Bone marrow (tissue), 2 donors: Measurements from ENCODE around the gene COL4A2.
A peak's percentile ranks its signal among the peaks of the same experiment; 100 is the strongest.
"Not testable (repeated sequence)": the region's sequence is repeated elsewhere in the genome, so short reads cannot be mapped to it uniquely, and the experiment has no call there.

Experiments
- DNase-seq, 2 donors: peaks; one replicate each; lab custom pipeline; 2025; lab: John Stamatoyannopoulos, UW

The COL4A2 gene

DNA sequence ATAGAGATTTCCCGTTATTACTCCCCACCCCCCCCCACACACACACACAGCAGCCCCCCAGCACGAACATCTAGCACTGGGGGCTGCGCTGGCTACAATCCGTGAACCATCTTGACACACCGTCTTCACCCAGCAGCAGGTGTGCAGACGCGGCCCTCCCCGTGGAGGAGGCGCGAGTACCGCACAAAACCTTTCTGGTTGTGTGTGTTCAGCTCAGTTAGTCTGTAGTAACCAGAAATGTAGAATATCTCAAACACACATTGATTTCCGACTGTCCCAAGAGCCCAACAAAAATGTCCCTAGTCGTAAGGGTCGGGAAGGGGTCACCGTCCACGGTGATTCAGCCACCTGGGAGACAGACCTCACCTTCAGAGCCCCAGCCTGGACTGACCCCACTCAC is 131.7 kb downstream of the COL4A2 start:
- DNase-seq, result no peak

DNA sequence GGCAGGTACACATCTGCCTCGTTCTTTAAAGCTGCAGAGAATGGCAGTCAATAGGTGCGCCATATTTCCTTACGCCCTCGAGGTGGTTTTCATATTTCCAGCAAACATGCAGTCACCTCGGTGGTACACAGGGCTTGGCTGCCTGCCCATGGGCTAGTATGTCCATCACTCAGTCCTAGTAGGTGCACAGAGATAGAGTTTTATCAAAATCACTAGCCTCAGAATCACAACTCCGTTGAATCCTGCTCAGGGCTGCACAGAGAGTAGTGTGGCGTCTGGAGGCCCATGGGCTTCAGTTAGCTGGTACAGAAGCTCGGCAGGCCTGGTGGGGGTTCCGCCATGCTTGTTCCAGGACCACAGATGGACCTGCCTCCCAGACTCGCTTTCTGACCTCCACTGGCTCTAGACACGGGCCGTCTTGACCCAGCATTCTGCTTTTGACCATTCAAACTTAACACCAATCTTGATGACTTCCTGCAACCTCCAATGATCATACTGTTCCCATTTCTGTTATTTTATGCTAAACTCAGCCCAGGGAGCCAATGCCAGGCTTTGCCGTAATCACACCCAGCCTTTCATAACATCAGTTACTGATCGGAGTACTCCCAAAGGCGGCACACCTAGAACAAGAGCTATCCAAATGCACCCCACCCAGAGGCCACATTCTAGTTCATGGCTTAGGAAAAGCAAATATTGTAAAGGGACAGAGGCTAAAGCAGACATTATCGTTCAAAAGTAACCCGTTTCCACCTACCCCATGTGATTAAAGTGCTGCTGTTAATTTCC is 134.1 kb downstream of the COL4A2 start:
- no peak for DNase-seq

DNA sequence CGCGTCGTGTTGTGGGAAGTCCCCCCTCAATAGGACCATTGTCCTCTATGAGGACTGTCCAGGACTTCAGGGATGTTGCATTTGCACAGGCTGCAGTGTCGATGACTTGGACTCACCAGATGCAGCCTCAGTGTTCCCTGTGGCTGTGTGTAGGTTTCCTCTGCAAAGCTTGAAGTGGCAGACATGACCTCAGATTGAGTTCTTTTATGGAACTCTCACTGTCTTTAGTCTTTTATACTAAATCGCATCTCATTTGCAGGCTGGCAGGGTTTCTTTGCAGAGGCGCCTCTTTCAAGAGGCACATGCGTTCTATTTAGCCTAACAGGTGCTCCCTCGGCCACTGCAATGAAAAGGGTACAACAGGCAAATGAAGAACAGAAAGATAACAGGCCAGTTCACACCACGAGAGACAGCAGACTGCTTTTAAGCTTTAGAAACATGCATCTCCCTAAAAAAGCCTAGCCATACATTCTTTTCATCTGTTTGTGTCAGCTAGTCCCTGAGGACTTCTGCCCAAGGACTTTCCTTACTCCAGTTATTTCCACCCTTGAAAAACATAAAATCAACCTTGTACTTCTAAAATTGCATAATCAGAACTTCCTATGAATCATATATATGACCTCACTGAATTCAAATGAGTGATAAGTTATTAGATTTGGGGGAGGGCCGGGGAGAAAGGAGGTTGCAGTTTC is 136.0 kb downstream of the COL4A2 start:
- DNase-seq, result no peak

DNA sequence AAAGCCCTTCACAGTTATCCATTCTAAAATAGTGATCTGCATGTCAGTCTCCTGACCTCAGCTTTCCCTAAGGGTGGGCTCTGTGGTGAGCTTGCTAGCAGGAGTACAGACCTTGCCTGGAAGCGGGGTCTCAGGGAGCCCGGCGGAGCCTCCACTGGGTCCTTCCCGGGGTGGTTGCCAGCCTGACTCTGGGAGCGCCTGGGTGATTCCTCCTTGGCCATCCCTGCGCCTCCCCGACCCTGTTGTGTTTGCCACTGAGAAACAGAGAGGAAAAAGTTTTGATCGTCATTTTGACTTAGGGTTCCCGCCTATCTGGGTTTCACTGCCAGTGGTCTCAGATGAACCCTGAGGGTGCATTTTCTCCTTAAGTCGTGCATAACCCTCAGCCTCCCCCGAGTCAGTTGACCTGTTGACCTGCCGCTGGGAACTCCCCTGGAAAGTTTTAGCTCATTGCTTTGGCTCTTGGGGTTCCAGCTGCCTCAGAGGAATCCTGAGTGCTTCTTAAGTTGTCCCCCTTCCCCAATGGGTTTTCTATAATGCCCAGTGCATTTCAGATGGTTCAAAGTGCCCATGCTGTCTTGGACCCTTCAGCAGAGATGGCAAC is 136.6 kb downstream of the COL4A2 start:
- no peak for DNase-seq

DNA sequence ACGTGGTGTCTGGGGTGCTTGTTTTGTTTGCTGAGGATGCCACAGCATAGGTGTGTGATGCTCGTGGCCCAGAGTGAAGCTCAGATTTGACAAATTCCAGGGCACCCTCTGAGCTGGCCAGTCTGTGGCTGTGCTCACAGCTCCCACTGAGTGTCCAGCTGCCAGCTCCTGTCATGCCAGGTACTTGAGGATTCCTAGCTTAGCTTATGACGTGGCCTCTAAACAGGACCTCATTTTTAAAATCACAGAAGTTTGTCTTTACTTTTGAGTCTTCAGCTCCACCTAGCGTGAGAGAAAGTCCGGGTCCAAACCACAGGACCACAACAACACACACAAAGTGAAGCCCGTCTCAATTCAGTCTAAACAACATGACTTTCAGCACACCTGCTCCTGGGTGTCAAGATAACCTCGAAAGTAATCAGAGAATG is 137.2 kb downstream of the COL4A2 start:
- no peak for DNase-seq

- peak in 1 of 2 donors; percentile 54 for DNase-seq
Observed at GRCh38 chr13:110445183-110445582, 138.1 kb downstream of the COL4A2 start.

- no peak for DNase-seq
Observed at GRCh38 chr13:110445722-110446574, 138.9 kb downstream of the COL4A2 start.

DNA sequence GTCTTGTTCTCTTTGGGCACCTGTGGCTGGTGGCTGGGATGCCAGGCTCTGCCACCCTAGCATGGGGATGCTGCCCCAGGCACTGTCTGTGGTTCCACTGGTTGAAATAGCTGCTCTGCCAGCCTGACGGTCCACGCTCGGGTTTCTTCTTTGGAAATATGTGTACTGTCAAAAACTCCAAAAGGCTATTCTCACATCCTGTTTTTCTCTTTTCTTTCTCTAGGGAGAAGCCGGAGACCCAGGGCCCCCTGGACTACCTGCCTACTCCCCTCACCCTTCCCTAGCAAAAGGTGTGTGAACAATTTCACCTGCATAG is 139.4 kb downstream of the COL4A2 start:
- DNase-seq, result no peak

DNA sequence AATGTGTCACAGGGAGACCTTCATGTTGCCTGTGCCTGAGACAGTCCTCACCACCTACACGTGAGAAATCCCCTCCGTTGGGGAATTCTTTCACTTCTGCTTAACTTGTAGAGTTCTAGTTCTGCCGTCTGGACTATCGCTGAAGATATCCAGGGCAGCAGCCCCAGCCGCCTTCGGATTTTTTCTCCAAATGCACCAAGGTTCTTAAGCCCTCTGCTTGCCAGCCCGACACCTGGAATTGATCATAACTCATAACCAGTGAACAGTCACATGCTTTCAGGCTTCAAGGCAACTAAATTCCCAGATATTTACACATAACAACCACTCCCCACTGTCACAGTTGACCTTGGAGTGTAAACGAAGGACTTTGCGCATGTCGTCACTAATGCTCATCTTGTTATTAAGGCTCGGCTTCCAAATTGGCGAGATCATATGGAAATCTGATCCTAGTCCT is 140.0 kb downstream of the COL4A2 start:
- no peak for DNase-seq

GRCh38 chr13:110447801-110448200 is 140.7 kb downstream of the COL4A2 start:
- DNase-seq, result no peak

DNA sequence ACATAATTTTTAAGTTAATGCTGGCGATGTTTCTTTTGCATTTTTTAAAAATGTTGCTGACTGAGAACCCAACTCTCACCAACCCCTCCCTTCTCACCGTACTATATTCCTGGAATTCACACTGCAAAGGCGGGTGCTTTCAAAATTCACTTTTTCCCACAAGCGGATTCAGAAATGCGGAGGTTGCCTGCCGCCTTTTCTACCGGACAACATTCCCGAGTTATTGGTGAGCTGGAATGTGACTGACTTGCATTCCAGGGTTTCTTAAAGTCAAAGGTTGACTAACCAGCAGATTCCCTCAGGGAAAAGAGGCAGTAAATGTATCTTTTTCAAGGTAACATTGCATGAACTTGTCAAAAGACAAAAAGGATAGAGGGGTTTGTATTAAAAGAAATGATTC is 141.1 kb downstream of the COL4A2 start:
- DNase-seq, result no peak

DNA sequence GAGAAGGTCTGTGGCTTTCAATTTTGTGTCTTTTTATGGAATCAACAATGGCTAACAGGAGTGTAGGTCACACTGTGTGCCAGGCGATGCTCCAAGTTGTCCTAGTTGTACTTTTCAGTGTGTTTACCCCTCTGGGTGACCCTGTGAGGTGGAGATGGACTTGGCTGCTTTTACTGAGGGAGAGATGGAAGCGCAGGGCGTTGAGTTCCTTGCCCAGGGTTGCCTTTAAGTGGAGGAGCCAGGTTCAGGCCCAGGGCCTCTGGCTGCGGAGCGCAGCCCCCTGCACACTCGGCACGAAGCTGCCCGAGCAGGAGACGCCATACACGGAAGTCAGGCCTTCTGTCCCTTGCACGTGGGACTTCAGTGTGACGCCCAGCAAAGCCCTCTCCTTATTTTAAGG is 141.6 kb downstream of the COL4A2 start:
- no peak for DNase-seq

DNA sequence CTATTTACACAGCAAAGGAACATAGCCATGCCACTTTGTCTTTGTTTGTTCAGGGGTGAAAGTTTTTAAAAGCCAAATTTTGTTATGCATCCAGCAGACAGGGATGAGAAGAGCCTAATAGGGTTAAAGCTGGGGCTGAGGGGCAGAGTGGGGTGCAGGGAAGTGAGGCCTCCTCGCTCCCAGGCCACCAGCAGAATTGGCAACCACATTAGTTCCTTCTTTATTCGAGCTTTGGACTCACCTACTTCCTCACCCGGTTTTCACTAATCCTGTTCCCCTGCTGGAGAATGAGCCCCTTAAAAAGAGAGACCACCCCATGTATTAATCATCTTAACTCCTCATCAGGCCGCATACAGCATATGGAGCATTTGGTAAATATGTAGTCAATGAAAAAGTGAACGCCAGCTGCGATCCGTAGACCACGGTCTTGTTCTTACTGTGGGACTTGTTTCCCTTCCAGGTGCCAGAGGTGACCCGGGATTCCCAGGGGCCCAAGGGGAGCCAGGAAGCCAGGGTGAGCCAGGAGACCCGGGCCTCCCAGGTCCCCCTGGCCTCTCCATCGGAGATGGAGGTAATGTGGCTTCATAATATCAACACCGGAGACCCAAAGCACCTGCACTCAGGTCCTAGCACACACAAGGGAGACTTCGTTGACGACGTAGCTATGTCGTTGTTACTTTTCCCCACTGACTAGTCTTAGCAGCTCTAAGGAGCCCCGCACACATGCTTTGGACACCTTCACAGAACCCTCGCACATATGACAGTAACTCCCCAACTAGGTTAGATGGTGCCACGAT is 142.3 kb downstream of the COL4A2 start:
- no peak for DNase-seq

GRCh38 chr13:110450016-110450900 is 143.2 kb downstream of the COL4A2 start:
- DNase-seq, result no peak

- DNase-seq, result no peak
Observed at GRCh38 chr13:110450941-110451730, 144.1 kb downstream of the COL4A2 start.

GRCh38 chr13:110453091-110453490 is 146.0 kb downstream of the COL4A2 start:
- not testable (repeated sequence) for DNase-seq

DNA sequence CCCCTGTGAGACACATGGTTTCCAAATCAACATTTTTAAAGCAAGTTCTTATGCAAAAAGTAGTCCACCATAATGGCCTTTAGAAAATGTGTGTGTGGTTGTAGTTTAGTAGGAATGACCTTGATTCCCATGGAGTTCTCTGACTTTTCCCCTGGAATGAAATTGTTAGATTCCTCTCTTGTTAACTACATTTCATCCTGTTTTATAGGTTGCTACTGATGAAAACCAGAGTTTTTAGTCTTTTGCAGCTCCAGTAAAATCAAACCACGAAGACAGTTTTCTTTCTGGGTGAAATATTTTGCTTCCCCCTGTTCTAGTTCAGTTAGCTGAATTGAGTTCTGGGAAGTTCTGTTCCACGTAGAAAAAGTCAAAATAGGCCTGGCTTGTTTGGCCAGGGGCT is 146.7 kb downstream of the COL4A2 start:
- no peak for DNase-seq

- DNase-seq, result no peak
Observed at GRCh38 chr13:110454227-110454859, 147.3 kb downstream of the COL4A2 start.

- DNase-seq, result no peak
Observed at GRCh38 chr13:110454956-110455355, 147.9 kb downstream of the COL4A2 start.
